ENCODE measurements around the gene SPACA9. TPM values are rescaled to one million over a fixed set of nuclear protein-coding genes. Genes with fewer than 3 reads are reported as not detected.

SPACA9 gene
- total RNA-seq, 1 experiment from 2014 or later = 19.2 TPM

GRCh38 chr9:132905726-132906125 is 27.0 kb downstream of the SPACA9 start:
- H2AFZ ChIP-seq = no peak overlapping the region
- H3K4me1 ChIP-seq (replicated peaks; ENCODE audit: insufficient read depth) = no peaks in the 10 kb centered on the region
- H3K9me2 ChIP-seq (ENCODE audit: insufficient read depth) = no peaks in the 10 kb centered on the region
- no peaks in the 10 kb centered on the region for H3K9me3 ChIP-seq (ENCODE audit: insufficient read depth, low read depth)
- TF ChIP-seq EZH2 (IDR thresholded peaks at IDR 0.05; ENCODE audit: low read depth) (no peak), CTCF (conservative IDR thresholded peaks at IDR 0.05) (no peak)
- DNase-seq = no peak
- intact Hi-C loops (cut with micrococcal nuclease; ENCODE audit: unreplicated experiment) = loop anchor here (10.0 kb wide), 2 partner anchors 241 to 491 kb away; partner anchors contain the start of genes CFAP77 and DDX31
- no TSS peak for BruUV-seq (replicated peaks)
- H3K4me2 ChIP-seq = no peak overlapping the region
- ChIA-PET CTCF (no interaction called here), POLR2A (ENCODE audit: unreplicated experiment) (interaction anchor here (0.5 kb wide), 1 partner anchor 170 kb away, joined by 3 read pairs; no protein-coding TSS in a partner anchor)
- H3F3A ChIP-seq (ENCODE audit: insufficient read depth, low read depth) = no peaks in the 10 kb centered on the region
- H3K27me3 ChIP-seq (ENCODE audit: insufficient read depth, low read depth) = no peaks in the 10 kb centered on the region
- peaks cover 3% of the 10 kb centered on the region; the same call in 1 of the 2 replicates for H3K36me3 ChIP-seq (ENCODE audit: low read depth)
- H3K27ac ChIP-seq = no peak overlapping the region
- no peak overlapping the region for H3K4me3 ChIP-seq
- no peaks in the 10 kb centered on the region for H3K79me2 ChIP-seq (ENCODE audit: low read depth)
- H4K20me1 ChIP-seq (ENCODE audit: insufficient read depth) = peaks cover 12% of the 10 kb centered on the region; the same call in 1 of the 2 replicates

GRCh38 chr9:132908635-132909034 is 29.9 kb downstream of the SPACA9 start:
- BruUV-seq (replicated peaks) = no TSS peak
- H3K9me2 ChIP-seq (ENCODE audit: insufficient read depth) = no peaks in the 10 kb centered on the region
- intact Hi-C loops (cut with micrococcal nuclease; ENCODE audit: unreplicated experiment) = loop anchor here (10.0 kb wide), 2 partner anchors 244 to 494 kb away; partner anchors contain the start of genes CFAP77 and DDX31

GRCh38 chr9:132909311-132909710 is 30.6 kb downstream of the SPACA9 start:
- intact Hi-C loops (cut with micrococcal nuclease; ENCODE audit: unreplicated experiment) = loop anchor here (10.0 kb wide), 2 partner anchors 245 to 495 kb away; partner anchors contain the start of genes CFAP77 and DDX31
- no peak overlapping the region for H3K27ac ChIP-seq
- no peak overlapping the region for H3K4me2 ChIP-seq
- no peaks in the 10 kb centered on the region for H4K20me1 ChIP-seq (ENCODE audit: insufficient read depth)
- no peaks in the 10 kb centered on the region for H3K9me3 ChIP-seq (ENCODE audit: insufficient read depth, low read depth)
- POLR2A ChIA-PET (ENCODE audit: unreplicated experiment) = no interaction called here
- no peaks in the 10 kb centered on the region for H3K27me3 ChIP-seq (ENCODE audit: insufficient read depth, low read depth)
- no peak for DNase-seq
- no peaks in the 10 kb centered on the region for H3K79me2 ChIP-seq (ENCODE audit: low read depth)
- H3K9me2 ChIP-seq (ENCODE audit: insufficient read depth) = no peaks in the 10 kb centered on the region
- no TSS peak for BruUV-seq (replicated peaks)
- TF ChIP-seq EZH2 (IDR thresholded peaks at IDR 0.05; ENCODE audit: low read depth) (no peak), CTCF (conservative IDR thresholded peaks at IDR 0.05) (no peak)
- H3K36me3 ChIP-seq (ENCODE audit: low read depth) = no peaks in the 10 kb centered on the region; the same call in 1 of the 2 replicates
- H3K4me1 ChIP-seq (replicated peaks; ENCODE audit: insufficient read depth) = no peaks in the 10 kb centered on the region
- H2AFZ ChIP-seq = no peak overlapping the region
- CTCF ChIA-PET = no interaction called here
- no peak overlapping the region for H3K4me3 ChIP-seq
- H3F3A ChIP-seq (ENCODE audit: insufficient read depth, low read depth) = no peaks in the 10 kb centered on the region

More at GRCh38 chr9:132908635-132909034, 29.9 kb downstream of the SPACA9 start:
- Histone ChIP-seq H3K4me1 (replicated peaks; ENCODE audit: insufficient read depth) (no peaks in the 10 kb centered on the region), H3K79me2 (ENCODE audit: low read depth) (no peaks in the 10 kb centered on the region), H4K20me1 (ENCODE audit: insufficient read depth) (no peaks in the 10 kb centered on the region), H3K27me3 (ENCODE audit: insufficient read depth, low read depth) (no peaks in the 10 kb centered on the region), H3K4me2 (no peak overlapping the region), H3K27ac (no peak overlapping the region), H3F3A (ENCODE audit: insufficient read depth, low read depth) (no peaks in the 10 kb centered on the region), H3K36me3 (ENCODE audit: low read depth) (no peaks in the 10 kb centered on the region; the same call in 1 of the 2 replicates), H3K9me3 (ENCODE audit: insufficient read depth, low read depth) (no peaks in the 10 kb centered on the region), H3K4me3 (no peak overlapping the region), H2AFZ (no peak overlapping the region)
- DNase-seq = no peak
- ChIA-PET CTCF (interaction anchor here (0.6 kb wide), 1 partner anchor 279 kb away, joined by 3 read pairs; no protein-coding TSS in a partner anchor), POLR2A (ENCODE audit: unreplicated experiment) (no interaction called here)
- TF ChIP-seq CTCF (conservative IDR thresholded peaks at IDR 0.05) (no peak), EZH2 (IDR thresholded peaks at IDR 0.05; ENCODE audit: low read depth) (no peak)
